HG03280 (cell line): Measurements from ENCODE around the gene NCKAP5.

Source experiments
- ATAC-seq: cut with Tn5 transposase; IDR thresholded peaks from one replicate; pipeline ENCODE4 v1.9.1; 2021; ENCODE audit warnings: mild to moderate bottlenecking, moderate library complexity; ENCODE audit not compliant: unreplicated experiment

NCKAP5 gene

GRCh38 chr2:132789066-132789465 is 779.2 kb downstream of the NCKAP5 start:
- no peak for ATAC-seq

- no peak for ATAC-seq
These were observed 779.9 kb downstream of the NCKAP5 start for GRCh38 chr2:132788310-132788838.

- no peak for ATAC-seq
These were observed 784.4 kb downstream of the NCKAP5 start for GRCh38 chr2:132783883-132784282.

- ATAC-seq: no peak
These were observed 786.0 kb downstream of the NCKAP5 start for GRCh38 chr2:132782176-132782783.

- ATAC-seq: no peak
These were observed 787.6 kb downstream of the NCKAP5 start for GRCh38 chr2:132780651-132781050.

- no peak for ATAC-seq
These were observed 789.0 kb downstream of the NCKAP5 start for GRCh38 chr2:132779206-132779721.

- ATAC-seq: no peak
These were observed 792.0 kb downstream of the NCKAP5 start for GRCh38 chr2:132776287-132776686.

- ATAC-seq: no peak
These were observed 794.1 kb downstream of the NCKAP5 start for GRCh38 chr2:132774189-132774588.

- ATAC-seq: no peak
These were observed 794.9 kb downstream of the NCKAP5 start for GRCh38 chr2:132773331-132773730.

- ATAC-seq: no peak
These were observed 795.9 kb downstream of the NCKAP5 start for GRCh38 chr2:132772340-132772739.

GRCh38 chr2:132766573-132766972 is 801.7 kb downstream of the NCKAP5 start:
- no peak for ATAC-seq

GRCh38 chr2:132761437-132761836 is 806.8 kb downstream of the NCKAP5 start:
- ATAC-seq: no peak

GRCh38 chr2:132760971-132761370 is 807.3 kb downstream of the NCKAP5 start:
- ATAC-seq: no peak

GRCh38 chr2:132760405-132760804 is 807.9 kb downstream of the NCKAP5 start:
- ATAC-seq: no peak

- ATAC-seq: no peak
These were observed 809.3 kb downstream of the NCKAP5 start for GRCh38 chr2:132758995-132759394.

GRCh38 chr2:132757676-132758075 is 810.6 kb downstream of the NCKAP5 start:
- ATAC-seq: no peak

- no peak for ATAC-seq
These were observed 811.2 kb downstream of the NCKAP5 start for GRCh38 chr2:132757002-132757589.

GRCh38 chr2:132754867-132755472 is 813.3 kb downstream of the NCKAP5 start:
- no peak for ATAC-seq

- ATAC-seq: no peak
These were observed 813.9 kb downstream of the NCKAP5 start for GRCh38 chr2:132754392-132754791.

GRCh38 chr2:132752421-132753206 is 815.6 kb downstream of the NCKAP5 start:
- ATAC-seq: no peak

- ATAC-seq: no peak
These were observed 816.4 kb downstream of the NCKAP5 start for GRCh38 chr2:132751836-132752235.
